ENCODE measurements around the gene GCH1.

Gene GCH1

DNA sequence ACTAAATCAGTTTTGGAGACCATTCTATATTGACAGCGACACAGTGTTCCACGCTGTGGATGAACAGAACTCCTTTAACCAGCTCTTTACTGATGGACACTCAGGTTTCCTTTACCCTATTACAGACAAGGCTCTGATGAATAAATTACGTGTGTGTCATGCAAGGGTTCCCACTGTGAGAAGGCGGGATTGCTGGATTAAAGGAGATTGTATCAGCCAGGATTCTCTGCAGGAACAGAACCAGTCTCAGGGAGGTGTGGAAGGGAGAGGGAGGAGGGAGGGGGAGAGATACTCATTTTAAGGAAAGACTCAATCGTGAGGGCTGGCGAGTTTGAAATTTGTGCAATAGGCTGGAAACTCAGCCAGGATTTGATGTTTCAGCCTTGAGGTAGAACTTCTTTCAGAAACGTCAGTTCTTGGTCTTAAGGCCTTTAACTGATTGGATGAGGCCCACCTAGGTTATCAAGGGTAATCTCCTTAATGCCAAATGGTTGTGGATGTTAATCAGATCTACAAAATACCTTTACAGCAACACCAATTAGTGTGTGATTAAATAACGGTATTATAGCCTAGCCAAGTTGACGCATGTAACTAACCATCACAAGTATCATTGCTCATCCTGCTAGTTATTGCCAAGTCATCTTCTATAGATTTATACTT is 104.0 kb downstream of the GCH1 start:
- DNase-seq (ENCODE audit: low read depth in 2 of 2), result no peak

DNA sequence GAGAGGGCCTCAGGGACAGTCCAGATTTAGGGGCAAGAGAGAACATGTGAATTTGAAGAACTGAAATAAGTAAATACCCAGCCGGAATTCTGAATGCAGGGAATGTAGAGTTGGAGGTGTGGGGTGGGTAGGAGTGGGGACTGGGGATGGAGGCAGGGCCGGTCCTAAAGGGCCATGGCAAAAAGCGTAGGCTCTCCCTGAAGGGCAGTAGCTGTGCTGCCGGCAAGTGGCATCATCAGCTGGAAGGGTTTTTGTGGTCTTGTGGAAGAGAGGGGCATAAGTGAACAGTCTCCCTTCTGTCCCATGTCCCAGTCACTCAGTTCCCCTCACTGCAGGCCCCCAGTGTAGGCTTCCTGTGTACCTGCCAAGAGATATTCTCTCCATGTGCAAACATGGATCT is 104.6 kb downstream of the GCH1 start:
- DNase-seq (ENCODE audit: low read depth in 2 of 2), result no peak

DNA sequence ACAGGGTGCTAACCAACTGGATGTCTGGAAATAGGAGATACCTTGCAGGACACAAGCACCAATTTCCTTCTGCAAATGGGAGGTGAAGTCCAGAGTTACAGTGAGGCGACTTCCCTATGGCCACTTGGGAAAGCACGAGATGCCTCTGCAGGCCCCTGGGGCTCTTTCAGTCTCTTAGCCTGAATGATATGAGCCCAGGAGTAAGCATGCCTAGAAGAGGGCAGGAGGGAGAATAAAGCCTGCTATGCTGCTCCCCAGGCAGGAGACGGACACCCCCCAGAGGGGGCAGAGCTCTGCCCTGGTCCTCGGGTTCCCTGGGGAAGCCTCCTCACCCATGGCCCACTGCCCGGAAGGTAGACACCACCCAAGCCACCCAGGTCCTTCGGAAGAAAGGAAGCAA is 105.1 kb downstream of the GCH1 start:
- DNase-seq (ENCODE audit: low read depth in 2 of 2), result no peak

DNA sequence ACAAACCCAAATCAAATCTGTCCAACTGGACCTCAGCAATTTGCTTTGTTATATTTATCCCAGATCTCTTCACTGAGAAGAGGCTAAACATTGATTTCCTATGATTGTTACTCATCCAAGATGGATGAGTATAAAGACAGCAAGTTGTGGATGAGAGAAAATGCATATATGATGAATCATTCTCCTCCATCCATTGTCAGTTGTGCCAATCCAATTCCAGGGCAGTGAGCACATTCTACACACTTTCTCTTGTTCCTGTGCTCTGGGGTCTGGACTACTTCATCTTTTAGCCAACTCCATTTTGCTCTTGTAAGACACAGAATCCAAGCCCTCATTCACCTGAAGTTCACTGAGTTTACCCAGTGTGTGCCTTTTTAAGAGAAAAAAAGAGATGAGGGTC is 105.7 kb downstream of the GCH1 start:
- no peak for DNase-seq (ENCODE audit: low read depth in 2 of 2)

DNA sequence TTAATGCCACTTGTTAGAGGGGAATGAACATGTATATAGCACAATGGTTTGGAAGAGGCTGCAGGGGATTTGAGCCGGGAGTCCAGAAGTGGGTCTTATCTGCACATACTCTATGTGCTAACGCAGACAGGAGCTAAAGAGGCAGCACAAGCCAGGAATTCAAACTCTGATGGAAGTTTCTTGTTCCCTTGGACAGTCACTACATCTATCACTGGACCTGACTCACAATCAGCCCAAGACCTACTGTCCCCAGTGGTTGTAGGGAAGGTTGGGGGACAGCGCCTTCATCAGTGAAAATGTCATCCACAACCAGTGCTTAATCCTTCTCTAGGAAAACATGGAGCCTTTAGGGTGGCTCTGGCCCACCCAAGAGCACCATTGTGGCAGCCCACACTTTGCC is 107.8 kb downstream of the GCH1 start:
- DNase-seq (ENCODE audit: low read depth in 2 of 2), result no peak

DNA sequence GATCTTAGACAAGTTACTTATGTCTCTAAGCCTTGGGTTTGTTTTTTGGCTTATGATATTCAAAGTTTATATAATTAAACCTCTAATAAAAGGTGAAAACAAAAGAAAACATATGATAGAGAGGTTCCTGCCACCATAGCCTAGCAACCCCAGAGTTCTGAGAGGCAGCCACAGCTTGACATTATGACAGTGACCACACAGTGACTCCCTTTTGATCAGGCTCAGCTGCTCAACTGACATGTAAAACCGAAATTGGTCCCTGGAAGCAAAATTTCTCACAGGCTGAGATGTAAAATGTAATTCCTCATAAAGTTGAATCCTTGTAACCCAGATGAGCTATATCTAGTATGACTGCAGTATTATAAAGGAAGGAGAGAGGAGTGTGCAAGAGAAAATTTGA is 108.5 kb downstream of the GCH1 start:
- DNase-seq (ENCODE audit: low read depth in 2 of 2), result no peak

DNA sequence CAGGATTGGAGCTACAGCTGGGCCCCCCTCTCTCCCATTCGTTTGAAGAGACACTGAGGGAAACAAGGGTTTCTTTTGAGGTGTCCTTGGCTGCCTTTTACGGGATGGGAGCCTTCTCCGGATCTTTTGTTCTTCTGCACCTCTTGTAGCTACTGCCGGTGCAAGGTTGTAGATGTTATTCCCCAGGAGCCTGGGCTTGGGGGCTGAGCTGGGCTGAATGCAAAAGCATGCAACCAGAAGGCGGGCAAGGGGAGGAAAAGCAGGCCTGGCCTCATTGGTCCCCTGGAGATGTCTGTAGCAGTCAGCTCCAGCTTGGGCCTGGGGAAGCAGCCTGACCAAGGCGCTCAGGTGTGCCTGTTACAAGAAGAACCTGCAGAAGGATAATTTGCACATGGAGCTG is 110.3 kb downstream of the GCH1 start:
- no peak for DNase-seq (ENCODE audit: low read depth in 2 of 2)
